Hepatocyte (in vitro differentiated cells): ENCODE measurements around the gene NRXN2. TPM values are rescaled to one million over a fixed set of nuclear protein-coding genes. Genes with fewer than 3 reads are reported as not detected.

Experiments used
- DNase-seq: peaks from one replicate; pipeline ENCODE4 v3.0.0-alpha.2; 2016; ENCODE audit warnings: low spot score
- H2AFZ ChIP-seq: fragments of 200-600 bp; sonication (generic); 2 replicates; pipeline ENCODE4 v1.6.0; 2016; ENCODE audit warnings: antibody characterized with exemption, mild to moderate bottlenecking
- H3K27ac ChIP-seq: fragments of 200-600 bp; sonication (generic); 2 replicates; pipeline ENCODE4 v1.5.1; 2016; ENCODE audit warnings: mild to moderate bottlenecking
- H3K27me3 ChIP-seq: fragments of 200-600 bp; sonication (generic); 2 replicates; pipeline ENCODE4 v1.6.1; 2016
- H3K36me3 ChIP-seq: fragments of 200-600 bp; sonication (generic); replicated peaks from 2 replicates; pipeline ENCODE4 v1.5.1; 2016; ENCODE audit warnings: low read depth; ENCODE audit not compliant: insufficient read depth
- H3K4me1 ChIP-seq: fragments of 200-600 bp; sonication (generic); 2 replicates; pipeline ENCODE4 v1.5.1; 2016; ENCODE audit warnings: mild to moderate bottlenecking, moderate library complexity; ENCODE audit not compliant: insufficient read depth
- H3K4me2 ChIP-seq: fragments of 200-600 bp; sonication (generic); 2 replicates; pipeline ENCODE4 v1.6.0; 2016
- H3K4me3 ChIP-seq: fragments of 200-600 bp; sonication (generic); 2 replicates; pipeline ENCODE4 v1.5.1; 2016; ENCODE audit warnings: mild to moderate bottlenecking
- H3K79me2 ChIP-seq: fragments of 200-600 bp; sonication (generic); 2 replicates; pipeline ENCODE4 v1.6.0; 2017; ENCODE audit warnings: mild to moderate bottlenecking
- H3K9me2 ChIP-seq: fragments of 200-600 bp; sonication (generic); replicated peaks from 2 replicates; pipeline ENCODE4 v1.6.0; 2017; ENCODE audit warnings: mild to moderate bottlenecking; ENCODE audit not compliant: insufficient read depth
- H3K9me3 ChIP-seq: fragments of 200-600 bp; sonication (generic); 2 replicates; pipeline ENCODE4 v1.5.1; 2016; ENCODE audit warnings: low read depth, mild to moderate bottlenecking
- H4K20me1 ChIP-seq: fragments of 200-600 bp; sonication (generic); 2 replicates; pipeline ENCODE4 v1.6.0; 2016; ENCODE audit warnings: mild to moderate bottlenecking; ENCODE audit not compliant: insufficient read depth, poor library complexity, severe bottlenecking
- EZH2 ChIP-seq: fragments of 200-600 bp; sonication (generic); IDR thresholded peaks from 2 replicates; pipeline ENCODE4 v1.6.1; 2016; ENCODE audit warnings: antibody characterized with exemption, mild to moderate bottlenecking, borderline replicate concordance
- EZH2phosphoT487 ChIP-seq: fragments of 200-600 bp; sonication (generic); IDR thresholded peaks from one replicate; pipeline ENCODE4 v1.6.1; 2018; ENCODE audit warnings: antibody characterized with exemption, mild to moderate bottlenecking, low read depth, moderate library complexity; ENCODE audit not compliant: unreplicated experiment, severe bottlenecking
- WGBS: methylation state at CpG from one replicate; pipeline ENCODE4 v1.1.6; 2016; ENCODE audit warnings: low lambda C conversion rate; ENCODE audit errors: missing lambda C conversion rate; 5-methylcytosine and 5-hydroxymethylcytosine counted together
- polyA plus RNA-seq: library from polyadenylated mRNA; unstranded; fragments of >200 nt; fragmentation: Nextera tagmentation; extraction: Ambion mirVana; gene quantifications from 2 replicates; pipeline ENCODE4 v1.2.1, GENCODE V29; 2016
- total RNA-seq: library from RNA; depleted of rRNA; stranded (reverse); fragments of >200 nt; gene quantifications from 2 replicates; pipeline ENCODE4 v1.2.3, GENCODE V29; 2014
- TF ChIP-seq, protein P1 (sequence below): fragments of 200-600 bp; sonication (generic); IDR thresholded peaks from 2 replicates; pipeline ENCODE4 v1.5.1; 2016; ENCODE audit warnings: antibody characterized with exemption, mild to moderate bottlenecking; ENCODE audit not compliant: poor library complexity

NRXN2 gene
- total and polyA plus RNA-seq, 2 experiments from 2014 or later = 0.83 to 1.7 TPM

DNA sequence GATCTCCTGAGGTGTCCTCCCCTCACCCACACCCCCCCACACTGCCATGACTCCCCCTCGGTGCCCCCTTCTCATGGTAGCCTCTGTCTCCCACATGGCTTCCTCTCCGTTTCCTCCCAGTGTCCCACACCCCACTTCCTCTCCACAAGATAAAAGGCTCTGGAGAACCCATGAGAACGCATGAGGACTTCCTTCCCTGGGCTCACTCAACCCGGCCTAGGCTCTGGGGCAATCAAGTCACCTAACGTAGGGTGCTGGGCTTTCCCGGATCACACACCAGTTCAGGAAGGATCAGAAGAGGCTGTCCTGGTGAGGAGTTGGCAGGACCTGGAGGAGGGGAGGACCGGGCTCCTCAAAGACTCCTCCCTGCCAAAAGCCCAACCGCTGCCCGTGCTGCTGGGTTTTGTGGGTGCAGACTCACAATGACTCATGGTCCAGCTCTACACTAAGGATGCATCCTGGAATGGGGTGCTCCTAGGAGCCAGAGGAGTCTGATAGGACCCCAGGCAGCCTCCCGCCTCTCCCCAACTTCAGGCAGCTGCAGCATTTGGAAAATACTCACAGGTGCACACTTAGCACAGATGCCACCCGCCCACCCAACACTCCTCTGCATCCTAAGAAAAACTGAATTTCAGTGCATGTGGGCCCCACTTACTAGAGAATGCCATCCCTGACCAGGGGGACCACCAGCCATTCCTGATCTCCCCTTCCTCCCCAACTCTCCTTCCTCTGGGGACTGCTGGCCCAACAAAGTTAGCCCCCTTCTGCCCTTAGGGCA lies 110.9 kb downstream of the NRXN2 start:
- TF ChIP-seq, protein P1, sequence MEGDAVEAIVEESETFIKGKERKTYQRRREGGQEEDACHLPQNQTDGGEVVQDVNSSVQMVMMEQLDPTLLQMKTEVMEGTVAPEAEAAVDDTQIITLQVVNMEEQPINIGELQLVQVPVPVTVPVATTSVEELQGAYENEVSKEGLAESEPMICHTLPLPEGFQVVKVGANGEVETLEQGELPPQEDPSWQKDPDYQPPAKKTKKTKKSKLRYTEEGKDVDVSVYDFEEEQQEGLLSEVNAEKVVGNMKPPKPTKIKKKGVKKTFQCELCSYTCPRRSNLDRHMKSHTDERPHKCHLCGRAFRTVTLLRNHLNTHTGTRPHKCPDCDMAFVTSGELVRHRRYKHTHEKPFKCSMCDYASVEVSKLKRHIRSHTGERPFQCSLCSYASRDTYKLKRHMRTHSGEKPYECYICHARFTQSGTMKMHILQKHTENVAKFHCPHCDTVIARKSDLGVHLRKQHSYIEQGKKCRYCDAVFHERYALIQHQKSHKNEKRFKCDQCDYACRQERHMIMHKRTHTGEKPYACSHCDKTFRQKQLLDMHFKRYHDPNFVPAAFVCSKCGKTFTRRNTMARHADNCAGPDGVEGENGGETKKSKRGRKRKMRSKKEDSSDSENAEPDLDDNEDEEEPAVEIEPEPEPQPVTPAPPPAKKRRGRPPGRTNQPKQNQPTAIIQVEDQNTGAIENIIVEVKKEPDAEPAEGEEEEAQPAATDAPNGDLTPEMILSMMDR = no peak
- TF ChIP-seq EZH2phosphoT487 (no peak), EZH2 (no peak)
- no peaks in the 10 kb centered on the region for H3K79me2 ChIP-seq
- 90% methylated on average over 10 of the region's 11 CpGs for WGBS
- H3K9me3 ChIP-seq = no peaks in the 10 kb centered on the region
- H4K20me1 ChIP-seq = no peaks in the 10 kb centered on the region
- H3K36me3 ChIP-seq = no peaks in the 10 kb centered on the region
- no peaks in the 10 kb centered on the region for H3K4me1 ChIP-seq
- no peaks in the 10 kb centered on the region for H3K9me2 ChIP-seq
- no peak overlapping the region for H3K4me2 ChIP-seq
- H3K4me3 ChIP-seq = no peak overlapping the region
- no peak for DNase-seq
- no peak overlapping the region for H2AFZ ChIP-seq
- H3K27ac ChIP-seq = no peak overlapping the region
- H3K27me3 ChIP-seq = no peaks in the 10 kb centered on the region

DNA sequence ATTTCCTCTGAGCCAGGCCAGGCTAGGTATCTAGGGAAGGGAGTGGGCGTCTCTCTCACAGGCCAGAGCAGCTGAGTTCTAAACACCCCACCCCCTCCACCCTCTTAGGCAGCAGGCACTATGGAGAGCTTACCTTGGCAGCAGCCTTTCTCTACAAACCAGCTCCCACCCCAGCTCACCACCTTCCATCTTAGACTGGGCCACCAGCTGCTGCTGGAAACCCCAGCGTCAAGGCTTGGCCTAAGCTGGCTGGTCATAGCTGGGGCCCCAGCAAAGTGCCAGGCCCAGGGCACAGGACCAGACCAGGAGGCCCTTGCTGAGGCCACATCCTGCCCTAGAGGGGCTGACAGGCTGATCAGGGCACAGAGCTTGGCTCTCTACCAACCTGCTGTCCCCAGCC lies 111.8 kb downstream of the NRXN2 start:
- no peaks in the 10 kb centered on the region for H3K9me3 ChIP-seq
- H3K36me3 ChIP-seq = no peaks in the 10 kb centered on the region
- no peak overlapping the region for H2AFZ ChIP-seq
- H3K4me1 ChIP-seq = no peaks in the 10 kb centered on the region
- no peak overlapping the region for H3K4me3 ChIP-seq
- no peaks in the 10 kb centered on the region for H4K20me1 ChIP-seq
- 90% methylated on average over 2 of the region's 2 CpGs for WGBS
- no peak for DNase-seq
- TF ChIP-seq EZH2phosphoT487 (no peak), EZH2 (no peak)
- TF ChIP-seq, protein P1 = no peak
- no peak overlapping the region for H3K4me2 ChIP-seq
- no peaks in the 10 kb centered on the region for H3K9me2 ChIP-seq
- no peaks in the 10 kb centered on the region for H3K79me2 ChIP-seq
- H3K27ac ChIP-seq = no peak overlapping the region
- no peaks in the 10 kb centered on the region for H3K27me3 ChIP-seq

DNA sequence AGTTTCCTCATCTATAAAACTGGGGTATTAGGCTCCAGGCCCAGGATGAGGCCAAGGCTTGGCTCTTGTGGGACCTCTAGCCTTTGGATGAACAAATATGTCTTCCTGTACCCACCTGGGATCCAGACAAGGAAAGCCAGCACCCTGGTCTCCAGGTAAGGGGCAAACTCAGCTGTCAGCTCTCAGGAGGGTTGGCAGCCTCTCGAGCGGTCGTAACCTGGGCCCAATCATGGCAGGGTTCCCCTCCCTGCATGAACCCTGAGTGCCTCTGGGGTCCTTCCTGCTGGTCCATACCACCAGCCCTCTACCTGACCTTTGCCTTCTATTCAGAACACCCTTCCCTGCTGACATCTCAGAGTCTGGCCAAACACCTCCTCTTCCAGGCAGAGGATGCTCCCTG lies 112.4 kb downstream of the NRXN2 start:
- H3K27me3 ChIP-seq = no peaks in the 10 kb centered on the region
- WGBS = 95% methylated on average over 3 of the region's 3 CpGs
- no peaks in the 10 kb centered on the region for H3K9me2 ChIP-seq
- H3K27ac ChIP-seq = no peak overlapping the region
- H3K4me3 ChIP-seq = no peak overlapping the region
- H3K4me1 ChIP-seq = no peaks in the 10 kb centered on the region
- H3K9me3 ChIP-seq = no peaks in the 10 kb centered on the region
- no peak overlapping the region for H3K4me2 ChIP-seq
- no peaks in the 10 kb centered on the region for H3K79me2 ChIP-seq
- H3K36me3 ChIP-seq = no peaks in the 10 kb centered on the region
- DNase-seq = no peak
- TF ChIP-seq EZH2 (no peak), EZH2phosphoT487 (no peak)
- TF ChIP-seq, protein P1 = no peak
- H2AFZ ChIP-seq = no peak overlapping the region
- no peaks in the 10 kb centered on the region for H4K20me1 ChIP-seq
